ENCODE data around the gene FBLN7.
"Not testable (repeated sequence)": the region's sequence is repeated elsewhere in the genome, so short reads cannot be mapped to it uniquely, and the experiment has no call there.

The FBLN7 gene

GRCh38 chr2:112138159-112139032, at the start of gene FBLN7:
Gene FBLN7, plus strand, starts transcription at chr2:112138385. Its CDS starts 271 bp downstream, at chr2:112138656.
- DNase-seq (ENCODE audit: low read depth in 2 of 2), result no peak

- DNase-seq (ENCODE audit: low read depth in 2 of 2), result no peak
Observed at GRCh38 chr2:112089375-112089774, 48.8 kb upstream of the FBLN7 start.

GRCh38 chr2:112092286-112093041, 45.7 kb upstream of the FBLN7 start:
- no peak for DNase-seq (ENCODE audit: low read depth in 2 of 2)

GRCh38 chr2:112093216-112093615, 45.0 kb upstream of the FBLN7 start:
- no peak for DNase-seq (ENCODE audit: low read depth in 2 of 2)

- DNase-seq (ENCODE audit: low read depth in 2 of 2), result no peak
Observed at GRCh38 chr2:112095681-112096080, 42.5 kb upstream of the FBLN7 start.

GRCh38 chr2:112096098-112096497, 42.1 kb upstream of the FBLN7 start:
- no peak for DNase-seq (ENCODE audit: low read depth in 2 of 2)

- DNase-seq (ENCODE audit: low read depth in 2 of 2), result no peak
Observed at GRCh38 chr2:112108178-112108832, 29.9 kb upstream of the FBLN7 start.

- no peak for DNase-seq (ENCODE audit: low read depth in 2 of 2)
Observed at GRCh38 chr2:112109278-112109677, 28.9 kb upstream of the FBLN7 start.

GRCh38 chr2:112110966-112111365, 27.2 kb upstream of the FBLN7 start:
- no peak for DNase-seq (ENCODE audit: low read depth in 2 of 2)

GRCh38 chr2:112113354-112113753, 24.8 kb upstream of the FBLN7 start:
- not testable (repeated sequence) for DNase-seq (ENCODE audit: low read depth in 2 of 2)

GRCh38 chr2:112118148-112118547, 20.0 kb upstream of the FBLN7 start:
- no peak for DNase-seq (ENCODE audit: low read depth in 2 of 2)

- peak in 1 of 2 donors; percentile 19 for DNase-seq (ENCODE audit: low read depth in 2 of 2)
Observed at GRCh38 chr2:112121682-112122254, 16.4 kb upstream of the FBLN7 start.

- DNase-seq (ENCODE audit: low read depth in 2 of 2), result no peak
Observed at GRCh38 chr2:112129060-112129459, 9.1 kb upstream of the FBLN7 start.

- DNase-seq (ENCODE audit: low read depth in 2 of 2), result no peak
Observed at GRCh38 chr2:112133344-112133743, 4.8 kb upstream of the FBLN7 start.

- DNase-seq (ENCODE audit: low read depth in 2 of 2), result no peak
Observed at GRCh38 chr2:112134120-112134519, 4.1 kb upstream of the FBLN7 start.

GRCh38 chr2:112136096-112136495, 2.1 kb upstream of the FBLN7 start:
- no peak for DNase-seq (ENCODE audit: low read depth in 2 of 2)

GRCh38 chr2:112137516-112138158, 548 bp upstream of the FBLN7 start:
- DNase-seq (ENCODE audit: low read depth in 2 of 2), result no peak

GRCh38 chr2:112139033-112139614, 939 bp downstream of the FBLN7 start:
- DNase-seq (ENCODE audit: low read depth in 2 of 2), result not testable (repeated sequence)

- DNase-seq (ENCODE audit: low read depth in 2 of 2), result not testable (repeated sequence)
Observed at GRCh38 chr2:112139661-112140204, 1.5 kb downstream of the FBLN7 start.

GRCh38 chr2:112140205-112140802, 2.1 kb downstream of the FBLN7 start:
- DNase-seq (ENCODE audit: low read depth in 2 of 2), result no peak
